Fibroblast of lung (primary cell): Measurements from ENCODE around the gene FYN. TPM values are rescaled to one million over a fixed set of nuclear protein-coding genes. Genes with fewer than 3 reads are reported as not detected.

Source experiments
- DNase-seq, 2 donors: peaks; one replicate each; pipeline versions ENCODE4 v3.0.0 to v3.0.0-alpha.2; 2010; ENCODE audit warnings: low read depth in 2 of 2
- H2AFZ ChIP-seq: 2 replicates; pipeline ENCODE4 v1.5.1; 2012; ENCODE audit warnings: low read length, control low read depth, inconsistent platforms
- H3K27ac ChIP-seq: 2 replicates; pipeline ENCODE4 v1.5.1; 2011; ENCODE audit warnings: low read length, control low read depth; ENCODE audit not compliant: insufficient read depth
- H3K27me3 ChIP-seq: 2 replicates; pipeline ENCODE4 v1.5.1; 2011; ENCODE audit warnings: mild to moderate bottlenecking, low read length; ENCODE audit not compliant: control insufficient read depth, insufficient read depth
- H3K36me3 ChIP-seq: 2 replicates; pipeline ENCODE4 v1.5.1; 2011; ENCODE audit warnings: low read length; ENCODE audit not compliant: control insufficient read depth, insufficient read depth
- H3K4me1 ChIP-seq: 2 replicates; pipeline ENCODE4 v1.5.1; 2011; ENCODE audit warnings: low read length; ENCODE audit not compliant: control insufficient read depth, insufficient read depth; ENCODE audit errors: extremely low read depth
- H3K4me2 ChIP-seq: 2 replicates; pipeline ENCODE4 v1.5.1; 2011; ENCODE audit warnings: low read length, control low read depth; ENCODE audit not compliant: insufficient read depth; ENCODE audit errors: extremely low read depth
- H3K4me3 ChIP-seq, 4 experiments: fragments of 200-600 bp in 1 of 4; sonication (generic) in 1 of 4; replicated peaks in 1 of 4; 2 replicates each; pipeline ENCODE4 v1.5.1; 2011 to 2016; ENCODE audit warnings: low read length in 4 of 4, low read depth in 3 of 4, mild to moderate bottlenecking in 3 of 4, control low read depth in 2 of 4, inconsistent platforms in 1 of 4, mixed read lengths in 1 of 4; ENCODE audit not compliant: insufficient read depth in 1 of 4; ENCODE audit errors: control extremely low read depth in 1 of 4
- H3K79me2 ChIP-seq: 2 replicates; pipeline ENCODE4 v1.5.1; 2012; ENCODE audit warnings: mild to moderate bottlenecking, low read length, inconsistent platforms; ENCODE audit not compliant: control insufficient read depth, insufficient read depth
- H3K9ac ChIP-seq: 2 replicates; pipeline ENCODE4 v1.5.1; 2011; ENCODE audit warnings: mild to moderate bottlenecking, low read length, control low read depth; ENCODE audit not compliant: insufficient read depth
- H3K9me3 ChIP-seq: 2 replicates; pipeline ENCODE4 v1.5.1; 2012; ENCODE audit warnings: low read depth, low read length; ENCODE audit not compliant: control insufficient read depth, insufficient read depth
- H4K20me1 ChIP-seq: 2 replicates; pipeline ENCODE4 v1.5.1; 2011; ENCODE audit warnings: low read length; ENCODE audit not compliant: control insufficient read depth, insufficient read depth; ENCODE audit errors: extremely low read depth
- CTCF ChIP-seq, 2 donors: IDR thresholded peaks in 1 of 2; conservative IDR thresholded peaks in 1 of 2; 1 replicate in 1 of 2; 2 replicates in 1 of 2; pipeline ENCODE4 v1.5.1; 2011 to 2012; ENCODE audit warnings: low read length in 2 of 2, control low read depth in 1 of 2, inconsistent platforms in 1 of 2, low read depth in 1 of 2, mild to moderate bottlenecking in 1 of 2
- EZH2 ChIP-seq: IDR thresholded peaks from 2 replicates; pipeline ENCODE4 v1.5.1; 2012; ENCODE audit warnings: low read length, control low read depth, mild to moderate bottlenecking; ENCODE audit errors: missing control alignments
- polyA plus RNA-seq, 2 donors: library from polyadenylated mRNA; depleted of rRNA in 1 of 2; stranded (reverse) in 1 of 2; unstranded in 1 of 2; fragments of >200 nt; gene quantifications; 2 replicates each; pipeline ENCODE4 v1.2.1, GENCODE V29; 2011 to 2012; ENCODE audit warnings: missing spikeins in 1 of 2
- total RNA-seq: library from RNA; depleted of rRNA; stranded (reverse); fragments of >200 nt; gene quantifications from 2 replicates; pipeline ENCODE4 v1.2.1, GENCODE V29; 2014

FYN gene
- total and polyA plus RNA-seq, 2 donors (not counting 1 experiment from before 2014, with no cell fraction given) = 64.7 TPM

- Histone ChIP-seq H2AFZ (no peak overlapping the region), H3K27ac (no peak overlapping the region), H3K4me3 (no peak overlapping the region), H3K36me3 (no peaks in the 10 kb centered on the region), H4K20me1 (no peaks in the 10 kb centered on the region), H3K27me3 (no peaks in the 10 kb centered on the region), H3K9ac (no peak overlapping the region), H3K4me2 (no peak overlapping the region), H3K4me1 (peaks cover 6% of the 10 kb centered on the region), H3K79me2 (no peaks in the 10 kb centered on the region), H3K9me3 (no peaks in the 10 kb centered on the region)
- TF ChIP-seq EZH2 = no peak
- no peak for TF ChIP-seq CTCF (conservative IDR thresholded peaks at IDR 0.05 in 1 of 2, IDR thresholded peaks at IDR 0.05 in 1 of 2; ENCODE audit: low read depth in 1 of 2, low read length in 2 of 2)
- peak in 1 of 2 donors; percentile 44 for DNase-seq
Observed at GRCh38 chr6:111844921-111845320, 28.3 kb downstream of the FYN start.

GRCh38 chr6:111844376-111844775, 28.9 kb downstream of the FYN start:
- H3K9ac ChIP-seq = no peak overlapping the region
- no peak for DNase-seq
- peaks cover 6% of the 10 kb centered on the region for H3K4me1 ChIP-seq
- no peaks in the 10 kb centered on the region for H3K79me2 ChIP-seq
- no peak overlapping the region for H3K4me2 ChIP-seq
- no peak overlapping the region for H2AFZ ChIP-seq
- no peak overlapping the region for H3K27ac ChIP-seq
- H3K36me3 ChIP-seq = no peaks in the 10 kb centered on the region
- H4K20me1 ChIP-seq = no peaks in the 10 kb centered on the region
- no peaks in the 10 kb centered on the region for H3K9me3 ChIP-seq
- TF ChIP-seq EZH2 (no peak), CTCF (conservative IDR thresholded peaks at IDR 0.05 in 1 of 2, IDR thresholded peaks at IDR 0.05 in 1 of 2; ENCODE audit: low read depth in 1 of 2, low read length in 2 of 2) (no peak)
- H3K4me3 ChIP-seq = no peak overlapping the region
- no peaks in the 10 kb centered on the region for H3K27me3 ChIP-seq

GRCh38 chr6:111843347-111844147, 29.7 kb downstream of the FYN start:
- H3K9me3 ChIP-seq = no peaks in the 10 kb centered on the region
- peak in 1 of 2 donors; percentile 50 for DNase-seq
- H3K36me3 ChIP-seq = no peaks in the 10 kb centered on the region
- no peak overlapping the region for H3K4me3 ChIP-seq
- H2AFZ ChIP-seq = no peak overlapping the region
- TF ChIP-seq EZH2 = no peak
- TF ChIP-seq CTCF (conservative IDR thresholded peaks at IDR 0.05 in 1 of 2, IDR thresholded peaks at IDR 0.05 in 1 of 2; ENCODE audit: low read depth in 1 of 2, low read length in 2 of 2) = no peak
- no peak overlapping the region for H3K27ac ChIP-seq
- peaks cover 6% of the 10 kb centered on the region for H3K4me1 ChIP-seq
- no peaks in the 10 kb centered on the region for H3K27me3 ChIP-seq
- H3K4me2 ChIP-seq = no peak overlapping the region
- H3K9ac ChIP-seq = no peak overlapping the region
- H4K20me1 ChIP-seq = no peaks in the 10 kb centered on the region
- H3K79me2 ChIP-seq = no peaks in the 10 kb centered on the region
